ENCODE results near the gene RPL38.

RPL38 gene

GRCh38 chr17:74245871-74246270 lies 42.4 kb downstream of the RPL38 start:
- Histone ChIP-seq H3K27ac (ENCODE audit: low read depth, low read length) (no peak overlapping the region), H3K79me2 (ENCODE audit: control insufficient read depth, low read length) (no peaks in the 10 kb centered on the region), H3K27me3 (ENCODE audit: control insufficient read depth, low read length) (no peaks in the 10 kb centered on the region), H4K20me1 (ENCODE audit: control insufficient read depth, insufficient read depth, low read depth, low read length) (no peaks in the 10 kb centered on the region), H3K4me3 (ENCODE audit: low read length) (no peak overlapping the region), H3K4me2 (ENCODE audit: low read length) (no peak overlapping the region), H3K9me2 (replicated peaks; ENCODE audit: control insufficient read depth, low read length) (no peaks in the 10 kb centered on the region), H3F3A (ENCODE audit: control insufficient read depth, insufficient read depth) (no peaks in the 10 kb centered on the region), H3K9me3 (ENCODE audit: control insufficient read depth, insufficient read depth, low read length) (peaks cover 2% of the 10 kb centered on the region; the same call in 1 of the 2 replicates), H3K36me3 (ENCODE audit: control insufficient read depth, low read length) (no peaks in the 10 kb centered on the region), H3K4me1 (ENCODE audit: control insufficient read depth, low read length) (no peaks in the 10 kb centered on the region)
- TF ChIP-seq EZH2phosphoT487 (IDR thresholded peaks at IDR 0.05; ENCODE audit: borderline replicate concordance, low read length) (no peak), CTCF (IDR thresholded peaks at IDR 0.05; ENCODE audit: low read depth, low read length, poor library complexity, severe bottlenecking) (no peak)

- H3K9me3 ChIP-seq (ENCODE audit: control insufficient read depth, insufficient read depth, low read length) = peaks cover 2% of the 10 kb centered on the region; the same call in 1 of the 2 replicates
- no peaks in the 10 kb centered on the region for H3K27me3 ChIP-seq (ENCODE audit: control insufficient read depth, low read length)
Measured at GRCh38 chr17:74249590-74250270, 46.3 kb downstream of the RPL38 start.

GRCh38 chr17:74250324-74250995 lies 47.0 kb downstream of the RPL38 start:
- Histone ChIP-seq H4K20me1 (ENCODE audit: control insufficient read depth, insufficient read depth, low read depth, low read length) (no peaks in the 10 kb centered on the region), H3K4me2 (ENCODE audit: low read length) (no peak overlapping the region), H3K4me3 (ENCODE audit: low read length) (no peak overlapping the region), H3K79me2 (ENCODE audit: control insufficient read depth, low read length) (no peaks in the 10 kb centered on the region), H3K4me1 (ENCODE audit: control insufficient read depth, low read length) (no peaks in the 10 kb centered on the region), H3K36me3 (ENCODE audit: control insufficient read depth, low read length) (no peaks in the 10 kb centered on the region), H3K9me2 (replicated peaks; ENCODE audit: control insufficient read depth, low read length) (no peaks in the 10 kb centered on the region), H3K27me3 (ENCODE audit: control insufficient read depth, low read length) (no peaks in the 10 kb centered on the region), H3K27ac (ENCODE audit: low read depth, low read length) (no peak overlapping the region), H3F3A (ENCODE audit: control insufficient read depth, insufficient read depth) (no peaks in the 10 kb centered on the region), H3K9me3 (ENCODE audit: control insufficient read depth, insufficient read depth, low read length) (peaks cover 2% of the 10 kb centered on the region; the same call in 1 of the 2 replicates)
- TF ChIP-seq EZH2phosphoT487 (IDR thresholded peaks at IDR 0.05; ENCODE audit: borderline replicate concordance, low read length) (no peak), CTCF (IDR thresholded peaks at IDR 0.05; ENCODE audit: low read depth, low read length, poor library complexity, severe bottlenecking) (no peak)

More at GRCh38 chr17:74249590-74250270, 46.3 kb downstream of the RPL38 start:
- Histone ChIP-seq H3K4me3 (ENCODE audit: low read length) (no peak overlapping the region), H3K9me2 (replicated peaks; ENCODE audit: control insufficient read depth, low read length) (no peaks in the 10 kb centered on the region), H3K36me3 (ENCODE audit: control insufficient read depth, low read length) (no peaks in the 10 kb centered on the region), H3K4me2 (ENCODE audit: low read length) (no peak overlapping the region), H3F3A (ENCODE audit: control insufficient read depth, insufficient read depth) (no peaks in the 10 kb centered on the region), H3K4me1 (ENCODE audit: control insufficient read depth, low read length) (no peaks in the 10 kb centered on the region), H4K20me1 (ENCODE audit: control insufficient read depth, insufficient read depth, low read depth, low read length) (no peaks in the 10 kb centered on the region), H3K27ac (ENCODE audit: low read depth, low read length) (no peak overlapping the region), H3K79me2 (ENCODE audit: control insufficient read depth, low read length) (no peaks in the 10 kb centered on the region)
- TF ChIP-seq EZH2phosphoT487 (IDR thresholded peaks at IDR 0.05; ENCODE audit: borderline replicate concordance, low read length) (no peak), CTCF (IDR thresholded peaks at IDR 0.05; ENCODE audit: low read depth, low read length, poor library complexity, severe bottlenecking) (no peak)

All from DOHH2 (cell line).